NCI-H748 (cell line): Measurements from ENCODE around the gene PCDH9.

Experiments
- DNase-seq: peaks from one replicate; lab custom pipeline; 2025; ENCODE audit not compliant: unreplicated experiment; lab: John Stamatoyannopoulos, UW

PCDH9 gene

GRCh38 chr13:67090856-67091255 lies 139.3 kb downstream of the PCDH9 start:
- no peak for DNase-seq

GRCh38 chr13:67087527-67087926 lies 142.6 kb downstream of the PCDH9 start:
- DNase-seq: no peak

DNA sequence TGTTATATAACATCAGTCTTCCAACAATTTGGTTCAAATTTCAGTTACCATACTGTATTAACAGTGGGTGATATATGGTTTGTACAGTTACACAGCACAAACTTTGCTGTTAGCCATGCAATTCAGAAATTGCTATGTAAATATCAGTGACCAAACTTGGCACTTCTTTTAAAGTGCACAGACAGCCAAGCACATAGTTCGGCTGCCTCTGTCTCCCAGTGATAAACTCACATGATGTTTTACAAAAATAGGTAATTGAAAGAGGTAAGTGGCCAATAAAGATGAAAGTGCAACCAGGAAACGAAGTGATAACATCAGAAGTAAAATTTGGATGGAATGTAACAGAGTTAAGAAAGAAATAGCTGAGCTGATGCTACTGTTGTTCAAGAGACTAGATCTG lies 143.9 kb downstream of the PCDH9 start:
- DNase-seq: no peak

DNA sequence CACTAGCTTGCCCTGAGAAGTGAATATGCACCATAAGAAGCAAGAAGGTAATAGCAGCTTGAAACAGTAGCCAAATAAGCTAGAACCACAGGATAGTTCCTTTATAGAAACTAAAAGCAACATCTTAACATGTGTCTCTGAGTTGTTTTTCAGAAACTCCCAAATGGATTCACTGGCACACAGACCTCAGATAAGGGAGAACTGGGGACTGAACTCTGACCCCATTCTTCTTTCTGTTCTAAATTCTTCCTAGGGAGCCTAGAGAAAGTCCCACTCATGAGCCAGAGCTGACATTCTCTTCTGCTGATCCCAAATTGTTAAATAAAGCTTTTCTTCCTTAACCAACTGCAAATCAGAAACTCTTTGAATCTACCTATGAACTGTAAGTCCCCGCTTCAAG lies 146.1 kb downstream of the PCDH9 start:
- DNase-seq: no peak

DNA sequence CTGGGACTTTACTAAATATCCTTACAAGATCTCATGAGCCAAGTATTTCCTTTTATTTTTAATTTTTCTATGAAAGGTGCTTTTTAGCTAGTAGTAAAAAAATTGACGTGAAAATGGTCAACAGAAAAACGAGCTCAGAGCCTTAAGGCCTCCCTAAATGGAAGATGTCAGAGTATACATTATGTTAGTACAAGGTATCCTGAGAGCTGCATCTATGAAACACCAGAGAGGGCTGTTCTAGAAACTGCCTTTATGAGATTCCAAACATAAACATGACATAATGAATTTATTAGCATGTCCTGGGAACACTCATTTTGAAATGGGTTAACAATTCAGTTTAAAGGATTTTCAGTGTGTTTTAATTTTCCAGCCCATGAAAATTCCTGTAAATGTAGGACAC lies 146.6 kb downstream of the PCDH9 start:
- DNase-seq: no peak

GRCh38 chr13:67080351-67080750 lies 149.8 kb downstream of the PCDH9 start:
- DNase-seq: no peak

- no peak for DNase-seq
These were observed 152.1 kb downstream of the PCDH9 start for GRCh38 chr13:67078062-67078461.

GRCh38 chr13:67077132-67077531 lies 153.0 kb downstream of the PCDH9 start:
- DNase-seq: no peak

- no peak for DNase-seq
These were observed 153.8 kb downstream of the PCDH9 start for GRCh38 chr13:67076378-67076777.

DNA sequence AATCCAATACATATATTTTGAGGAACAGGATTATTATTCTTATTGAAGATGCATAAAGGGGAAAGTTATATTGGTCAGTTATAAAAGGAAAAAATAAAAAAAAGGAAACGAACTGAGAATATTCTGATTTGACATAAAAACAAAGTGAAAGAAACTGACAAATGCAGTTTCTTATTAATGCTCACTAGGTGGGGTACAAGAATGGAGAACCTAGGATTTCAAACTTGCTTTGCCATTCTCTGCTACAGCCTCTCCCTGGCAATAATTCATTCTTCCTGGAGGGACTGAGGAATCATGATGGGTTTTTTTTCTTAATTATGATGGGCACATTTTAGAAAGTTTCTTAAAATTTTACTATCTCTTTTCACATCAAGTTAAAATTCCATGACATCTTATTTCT lies 154.9 kb downstream of the PCDH9 start:
- DNase-seq: no peak

DNA sequence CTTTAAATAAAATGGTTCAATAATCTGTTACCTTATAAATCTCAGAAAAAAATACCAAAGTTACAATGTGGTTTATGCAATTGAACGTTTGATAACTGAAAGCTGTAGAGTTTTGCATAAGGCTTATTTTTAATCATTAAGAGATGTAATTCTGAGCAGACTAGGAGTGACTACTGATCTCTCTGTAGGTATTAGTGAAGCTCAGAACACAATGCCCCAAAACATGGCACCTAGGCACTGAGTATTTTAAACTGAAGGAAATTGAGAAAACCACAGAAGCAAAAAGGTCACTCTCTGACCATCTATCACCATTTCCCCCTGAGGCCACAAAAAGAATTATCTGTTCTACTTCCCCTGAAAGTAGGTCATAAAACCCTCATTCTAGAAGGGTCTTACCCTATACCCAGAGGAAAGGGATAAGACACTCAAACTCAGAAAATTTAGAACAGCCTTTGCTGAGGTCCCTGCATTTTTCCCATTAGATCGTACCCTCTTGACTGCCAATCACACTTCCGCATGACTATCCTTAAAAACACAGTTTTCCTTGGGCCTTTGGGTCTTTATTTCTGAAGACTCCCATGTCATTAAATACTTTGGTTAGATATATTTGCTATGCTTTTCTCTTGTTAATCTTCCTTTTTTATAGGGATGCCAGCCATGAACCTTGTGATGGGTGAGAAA lies 158.1 kb downstream of the PCDH9 start:
- DNase-seq: no peak

- peak; percentile 7 for DNase-seq
These were observed 159.8 kb downstream of the PCDH9 start for GRCh38 chr13:67070306-67070705.

GRCh38 chr13:67069117-67069767 lies 160.9 kb downstream of the PCDH9 start:
- peak; percentile 21 for DNase-seq

DNA sequence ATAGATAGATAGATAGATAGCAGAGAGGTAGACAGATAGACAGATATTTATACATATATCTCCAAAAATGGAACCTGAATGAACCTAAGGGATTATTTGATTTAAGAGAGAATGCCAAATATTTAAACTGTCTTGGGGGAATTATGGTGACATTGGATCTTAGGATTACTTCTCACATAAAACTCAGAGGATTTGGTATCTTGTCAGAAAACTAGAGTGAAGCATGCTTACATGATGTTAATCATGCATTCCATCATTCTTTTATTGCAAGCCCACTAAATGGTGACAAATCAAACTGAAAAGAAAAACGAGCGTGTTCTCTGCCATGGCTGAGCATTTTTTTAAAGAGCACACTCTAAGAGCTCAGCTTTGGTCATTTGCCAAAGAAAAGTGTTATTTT lies 165.2 kb downstream of the PCDH9 start:
- no peak for DNase-seq

- DNase-seq: peak; percentile 93
These were observed 167.1 kb downstream of the PCDH9 start for GRCh38 chr13:67063036-67063435.

DNA sequence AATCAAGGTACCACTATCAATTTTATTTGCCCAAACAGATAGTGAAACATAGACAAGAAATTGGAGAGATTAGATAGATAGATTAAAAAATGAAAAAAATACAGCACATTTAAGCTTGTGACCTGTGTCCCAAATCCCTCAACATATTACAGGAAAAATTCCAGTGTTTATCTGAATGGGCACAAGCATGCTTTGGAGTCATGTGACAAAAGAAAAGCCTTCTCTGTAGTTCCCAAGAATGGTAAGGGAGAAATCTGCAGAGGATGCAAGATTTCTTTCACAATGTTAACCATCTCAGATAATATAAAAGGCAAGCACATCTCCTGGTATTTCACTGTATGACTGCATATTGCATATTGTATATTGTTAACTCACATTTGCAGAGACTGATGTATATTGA lies 168.0 kb downstream of the PCDH9 start:
- no peak for DNase-seq

DNA sequence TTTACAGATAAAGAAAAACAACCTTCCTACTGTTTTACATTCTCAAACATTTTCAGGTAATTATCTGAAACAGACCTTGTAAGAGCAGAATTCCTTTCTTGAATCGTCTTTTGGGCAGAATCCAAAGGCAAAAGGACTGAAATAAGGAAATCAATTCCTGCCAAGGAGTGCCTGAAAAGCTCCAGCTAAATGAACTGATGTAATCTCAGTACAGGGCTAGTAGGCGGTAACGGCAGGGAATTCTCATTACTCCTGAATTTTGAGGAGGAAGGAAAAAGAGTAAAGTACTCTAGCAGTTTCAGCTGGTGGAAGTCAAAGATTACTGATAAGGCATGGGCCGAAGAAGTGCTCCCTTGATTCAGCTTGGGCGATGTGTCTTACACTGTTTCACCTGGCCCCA lies 168.4 kb downstream of the PCDH9 start:
- DNase-seq: no peak

GRCh38 chr13:67052550-67053490 lies 177.3 kb downstream of the PCDH9 start:
- no peak for DNase-seq

- no peak for DNase-seq
These were observed 180.4 kb downstream of the PCDH9 start for GRCh38 chr13:67049744-67050143.

DNA sequence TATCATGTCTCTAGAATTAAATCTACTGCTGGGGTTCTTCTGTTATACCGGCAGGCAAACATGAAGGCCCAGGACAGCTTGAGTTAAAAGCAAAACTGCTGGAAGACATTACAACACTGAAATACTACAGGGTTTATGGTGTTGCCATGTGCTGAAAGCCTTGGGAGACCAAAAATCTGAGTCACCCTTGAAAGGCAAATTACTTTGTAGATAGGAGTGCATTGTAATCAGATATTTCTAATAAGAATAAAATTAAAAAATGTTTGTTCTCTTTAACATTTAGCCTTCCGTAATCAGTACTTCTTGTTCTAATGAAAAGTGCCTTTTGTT lies 181.3 kb downstream of the PCDH9 start:
- DNase-seq: no peak

- no peak for DNase-seq
These were observed 181.9 kb downstream of the PCDH9 start for GRCh38 chr13:67048084-67048820.
